ENCODE data around the gene ELP2. TPM values are rescaled to one million over a fixed set of nuclear protein-coding genes. Genes with fewer than 3 reads are reported as not detected.

Gene ELP2
- total RNA-seq, 1 donor from 2014 or later, result 171 TPM

DNA sequence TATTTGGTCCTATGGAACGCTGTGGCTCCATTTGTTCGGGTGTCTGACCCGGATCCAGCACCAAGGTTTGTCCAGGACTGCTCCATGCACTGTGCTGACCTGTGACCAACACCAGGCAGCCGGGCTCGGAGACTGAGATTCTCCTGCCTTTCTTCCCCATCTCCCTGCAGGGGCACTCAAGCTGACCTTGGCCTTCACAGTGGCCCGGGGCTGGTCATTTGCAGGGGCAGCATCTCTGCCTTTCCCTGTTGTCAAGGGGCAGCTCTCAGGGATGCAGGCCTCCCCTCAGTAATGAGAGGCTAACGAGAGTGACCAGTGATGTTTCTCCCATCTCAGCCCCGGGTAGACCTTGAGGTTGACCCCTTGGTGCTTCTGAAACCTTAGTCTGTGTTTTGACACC, 85.1 kb downstream of the ELP2 start:
- no peaks in the 10 kb centered on the region for H3F3A ChIP-seq (ENCODE audit: low read depth)
- no peaks in the 10 kb centered on the region for H3K79me2 ChIP-seq (ENCODE audit: low read depth)
- no peaks in the 10 kb centered on the region for H3K9me3 ChIP-seq (ENCODE audit: low read depth)
- H2AFZ ChIP-seq (replicated peaks), result no peak overlapping the region
- H3K36me3 ChIP-seq, result no peaks in the 10 kb centered on the region
- Mint-ChIP-seq H3K4me3 (no peak overlapping the region), H3K27me3 (ENCODE audit: insufficient read depth, low read depth) (peaks cover 2% of the 10 kb centered on the region), H3K36me3 (no peaks in the 10 kb centered on the region), H3K9me3 (no peaks in the 10 kb centered on the region), H3K27ac (no peak overlapping the region), H3K4me1 (peaks cover 9% of the 10 kb centered on the region)
- H3K4me1 ChIP-seq, result peaks cover 5% of the 10 kb centered on the region
- no peak for DNase-seq (ENCODE audit: low spot score)
- H3K4me3 ChIP-seq, result no peak overlapping the region
- no peak overlapping the region for H3K27ac ChIP-seq
- no peaks in the 10 kb centered on the region for H4K20me1 ChIP-seq (ENCODE audit: low read depth)
- H3K4me2 ChIP-seq, result no peak overlapping the region
- H3K27me3 ChIP-seq, result no peaks in the 10 kb centered on the region
- no peak overlapping the region for H3K9ac ChIP-seq
- TF ChIP-seq, protein P1, sequence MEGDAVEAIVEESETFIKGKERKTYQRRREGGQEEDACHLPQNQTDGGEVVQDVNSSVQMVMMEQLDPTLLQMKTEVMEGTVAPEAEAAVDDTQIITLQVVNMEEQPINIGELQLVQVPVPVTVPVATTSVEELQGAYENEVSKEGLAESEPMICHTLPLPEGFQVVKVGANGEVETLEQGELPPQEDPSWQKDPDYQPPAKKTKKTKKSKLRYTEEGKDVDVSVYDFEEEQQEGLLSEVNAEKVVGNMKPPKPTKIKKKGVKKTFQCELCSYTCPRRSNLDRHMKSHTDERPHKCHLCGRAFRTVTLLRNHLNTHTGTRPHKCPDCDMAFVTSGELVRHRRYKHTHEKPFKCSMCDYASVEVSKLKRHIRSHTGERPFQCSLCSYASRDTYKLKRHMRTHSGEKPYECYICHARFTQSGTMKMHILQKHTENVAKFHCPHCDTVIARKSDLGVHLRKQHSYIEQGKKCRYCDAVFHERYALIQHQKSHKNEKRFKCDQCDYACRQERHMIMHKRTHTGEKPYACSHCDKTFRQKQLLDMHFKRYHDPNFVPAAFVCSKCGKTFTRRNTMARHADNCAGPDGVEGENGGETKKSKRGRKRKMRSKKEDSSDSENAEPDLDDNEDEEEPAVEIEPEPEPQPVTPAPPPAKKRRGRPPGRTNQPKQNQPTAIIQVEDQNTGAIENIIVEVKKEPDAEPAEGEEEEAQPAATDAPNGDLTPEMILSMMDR (IDR thresholded peaks at IDR 0.05), result no peak
- TF ChIP-seq EZH2phosphoT487 (IDR thresholded peaks at IDR 0.05) (no peak), EZH2 (IDR thresholded peaks at IDR 0.05) (no peak)

DNA sequence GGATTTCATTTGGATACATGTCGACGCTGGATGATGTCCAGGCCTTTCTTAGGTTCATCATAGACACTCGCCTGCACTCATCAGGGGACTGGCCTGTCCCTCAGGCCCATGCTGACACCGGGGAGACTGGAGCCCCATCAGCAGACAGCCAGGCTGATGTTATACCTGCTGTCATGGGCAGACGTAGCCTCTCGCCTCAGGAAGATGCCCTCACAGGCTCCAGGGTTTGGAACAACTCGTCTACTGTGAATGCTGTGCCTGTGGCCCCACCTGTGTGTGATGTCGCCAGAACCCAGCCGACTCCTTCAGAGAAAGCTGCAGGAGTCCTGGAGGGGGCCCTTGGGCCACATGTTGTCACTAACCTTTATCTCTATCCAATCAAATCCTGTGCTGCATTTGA, 85.9 kb downstream of the ELP2 start:
- DNase-seq (ENCODE audit: low spot score), result no peak
- Histone ChIP-seq H3K79me2 (ENCODE audit: low read depth) (no peaks in the 10 kb centered on the region), H3K36me3 (no peaks in the 10 kb centered on the region), H3K4me1 (peaks cover 5% of the 10 kb centered on the region), H3K4me3 (no peak overlapping the region), H4K20me1 (ENCODE audit: low read depth) (no peaks in the 10 kb centered on the region), H3K4me2 (no peak overlapping the region), H3F3A (ENCODE audit: low read depth) (no peaks in the 10 kb centered on the region), H3K9ac (no peak overlapping the region), H2AFZ (replicated peaks) (no peak overlapping the region), H3K27me3 (no peaks in the 10 kb centered on the region), H3K9me3 (ENCODE audit: low read depth) (no peaks in the 10 kb centered on the region), H3K27ac (no peak overlapping the region)
- Mint-ChIP-seq H3K4me3 (no peak overlapping the region), H3K4me1 (peaks cover 9% of the 10 kb centered on the region), H3K36me3 (no peaks in the 10 kb centered on the region), H3K27me3 (ENCODE audit: insufficient read depth, low read depth) (peaks cover 2% of the 10 kb centered on the region), H3K9me3 (no peaks in the 10 kb centered on the region), H3K27ac (no peak overlapping the region)
- TF ChIP-seq EZH2phosphoT487 (IDR thresholded peaks at IDR 0.05) (no peak), EZH2 (IDR thresholded peaks at IDR 0.05) (no peak)
- TF ChIP-seq, protein P1 (IDR thresholded peaks at IDR 0.05), result no peak

DNA sequence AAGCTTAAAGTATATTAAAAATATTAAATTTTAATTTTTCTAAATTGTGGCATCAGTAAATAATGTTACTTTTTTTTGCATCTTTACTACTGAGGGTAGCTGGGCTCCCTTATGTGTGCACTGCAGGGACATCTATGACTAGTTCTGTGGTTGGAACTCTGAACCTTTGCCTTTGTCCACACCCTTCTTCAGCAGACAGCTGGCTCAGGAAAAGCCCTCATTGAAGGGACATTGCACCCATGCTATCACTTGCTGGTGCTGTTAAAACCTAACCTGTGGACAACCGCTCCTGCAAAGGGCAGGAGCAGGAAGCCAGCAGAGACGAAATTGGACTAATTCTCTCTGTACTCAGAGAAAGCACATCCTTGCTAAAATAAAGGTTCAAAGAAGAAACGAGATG, 87.6 kb downstream of the ELP2 start:
- H3K9me3 ChIP-seq (ENCODE audit: low read depth), result no peaks in the 10 kb centered on the region
- DNase-seq (ENCODE audit: low spot score), result no peak
- no peaks in the 10 kb centered on the region for H4K20me1 ChIP-seq (ENCODE audit: low read depth)
- no peak overlapping the region for H3K27ac ChIP-seq
- H3K36me3 ChIP-seq, result no peaks in the 10 kb centered on the region
- no peak overlapping the region for H3K4me2 ChIP-seq
- peaks cover 9% of the 10 kb centered on the region for H3K4me1 Mint-ChIP-seq
- H3K27me3 Mint-ChIP-seq (ENCODE audit: insufficient read depth, low read depth), result peaks cover 2% of the 10 kb centered on the region
- H3K9ac ChIP-seq, result no peak overlapping the region
- TF ChIP-seq, protein P1 (IDR thresholded peaks at IDR 0.05), result no peak
- TF ChIP-seq EZH2phosphoT487 (IDR thresholded peaks at IDR 0.05) (no peak), EZH2 (IDR thresholded peaks at IDR 0.05) (no peak)
- no peak overlapping the region for H2AFZ ChIP-seq (replicated peaks)
- H3K27ac Mint-ChIP-seq, result no peak overlapping the region
- no peaks in the 10 kb centered on the region for H3K9me3 Mint-ChIP-seq
- no peaks in the 10 kb centered on the region for H3K27me3 ChIP-seq
- H3K4me3 ChIP-seq, result no peak overlapping the region
- H3F3A ChIP-seq (ENCODE audit: low read depth), result no peaks in the 10 kb centered on the region
- no peaks in the 10 kb centered on the region for H3K79me2 ChIP-seq (ENCODE audit: low read depth)
- H3K4me1 ChIP-seq, result peaks cover 5% of the 10 kb centered on the region
- H3K36me3 Mint-ChIP-seq, result no peaks in the 10 kb centered on the region
- no peak overlapping the region for H3K4me3 Mint-ChIP-seq

Measured in neural progenitor cell (in vitro differentiated cells).